Choroid plexus epithelial cell (primary cell): ENCODE data around the gene FALEC.

Source experiments
- DNase-seq: peaks from one replicate; pipeline ENCODE4 v3.0.0-alpha.2; 2010; ENCODE audit warnings: low read depth
- H3K4me3 ChIP-seq: 2 replicates; pipeline ENCODE4 v1.5.1; 2011; ENCODE audit warnings: low read depth, mild to moderate bottlenecking, control low read depth, low read length, moderate library complexity
- CTCF ChIP-seq: conservative IDR thresholded peaks from 2 replicates; pipeline ENCODE4 v1.5.1; 2011; ENCODE audit warnings: low read depth, mild to moderate bottlenecking, control low read depth, inconsistent platforms, low read length, moderate library complexity

The FALEC gene

GRCh38 chr1:150554086-150554452 is 38.5 kb downstream of the FALEC start:
- DNase-seq: no peak
- H3K4me3 ChIP-seq: no peak overlapping the region
- no peak for TF ChIP-seq CTCF

DNA sequence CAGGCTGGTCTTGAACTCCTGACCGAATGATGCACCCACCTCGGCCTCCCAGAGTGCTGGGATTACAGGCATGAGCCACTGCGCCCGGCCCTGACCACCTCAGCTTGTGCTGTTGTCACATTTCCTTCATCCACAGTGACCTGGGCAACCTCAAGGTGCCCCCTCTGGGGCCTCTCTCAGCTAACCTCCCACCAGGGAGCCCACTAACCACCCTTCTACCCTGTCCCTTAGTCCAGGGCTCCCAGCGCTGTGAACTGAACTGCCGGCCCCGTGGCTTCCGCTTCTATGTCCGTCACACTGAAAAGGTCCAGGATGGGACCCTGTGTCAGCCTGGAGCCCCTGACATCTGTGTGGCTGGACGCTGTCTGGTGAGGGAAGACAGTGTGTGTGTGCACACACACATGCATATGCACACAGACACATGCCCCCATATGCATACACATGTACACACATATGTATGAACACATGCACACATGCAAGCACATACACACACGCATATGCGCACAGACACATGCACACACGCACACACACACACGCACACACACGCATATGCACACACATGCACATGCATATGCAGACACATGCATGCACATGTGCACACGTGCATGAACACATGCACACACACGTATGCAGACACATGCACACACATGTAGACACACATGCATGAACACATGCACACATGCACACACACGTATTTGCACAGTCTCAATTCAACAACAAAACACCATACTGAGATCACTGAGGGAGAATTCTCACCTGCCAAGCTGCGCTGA is 39.8 kb downstream of the FALEC start:
- TF ChIP-seq CTCF: no peak
- DNase-seq: no peak
- no peak overlapping the region for H3K4me3 ChIP-seq

GRCh38 chr1:150555971-150556865 is 40.7 kb downstream of the FALEC start:
- TF ChIP-seq CTCF: no peak
- H3K4me3 ChIP-seq: no peak overlapping the region
- no peak for DNase-seq

DNA sequence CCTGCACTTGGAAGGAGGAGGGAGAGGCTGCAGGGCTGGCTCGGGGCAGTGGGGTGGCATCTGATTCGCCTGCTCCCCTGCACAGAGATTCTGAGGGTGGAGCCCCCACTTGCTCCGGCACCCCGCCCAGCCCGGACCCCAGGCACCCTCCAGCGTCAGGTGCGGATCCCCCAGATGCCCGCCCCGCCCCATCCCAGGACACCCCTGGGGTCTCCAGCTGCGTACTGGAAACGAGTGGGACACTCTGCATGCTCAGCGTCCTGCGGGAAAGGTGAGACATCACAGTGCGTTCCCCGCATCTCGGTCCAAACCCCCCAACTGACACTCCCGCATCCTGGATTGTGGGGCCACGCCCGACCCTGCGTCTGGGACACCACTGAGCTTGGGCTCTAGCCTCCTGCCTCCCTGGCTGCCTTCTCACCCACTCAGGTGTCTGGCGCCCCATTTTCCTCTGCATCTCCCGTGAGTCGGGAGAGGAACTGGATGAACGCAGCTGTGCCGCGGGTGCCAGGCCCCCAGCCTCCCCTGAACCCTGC is 41.6 kb downstream of the FALEC start:
- no peak overlapping the region for H3K4me3 ChIP-seq
- TF ChIP-seq CTCF: no peak
- no peak for DNase-seq

DNA sequence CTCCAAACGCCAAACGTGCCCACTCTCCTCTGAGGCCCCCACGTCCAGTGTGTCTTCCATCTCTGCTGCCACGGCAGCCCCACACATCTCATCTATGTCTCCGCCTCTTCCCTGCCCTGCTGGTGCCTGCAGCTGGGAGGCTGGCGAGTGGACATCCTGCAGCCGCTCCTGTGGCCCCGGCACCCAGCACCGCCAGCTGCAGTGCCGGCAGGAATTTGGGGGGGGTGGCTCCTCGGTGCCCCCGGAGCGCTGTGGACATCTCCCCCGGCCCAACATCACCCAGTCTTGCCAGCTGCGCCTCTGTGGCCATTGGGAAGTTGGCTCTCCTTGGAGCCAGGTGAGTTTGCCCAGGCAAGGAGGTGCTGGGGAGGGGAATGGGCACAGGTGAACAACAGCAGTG is 42.3 kb downstream of the FALEC start:
- H3K4me3 ChIP-seq: no peak overlapping the region
- TF ChIP-seq CTCF: no peak
- no peak for DNase-seq

DNA sequence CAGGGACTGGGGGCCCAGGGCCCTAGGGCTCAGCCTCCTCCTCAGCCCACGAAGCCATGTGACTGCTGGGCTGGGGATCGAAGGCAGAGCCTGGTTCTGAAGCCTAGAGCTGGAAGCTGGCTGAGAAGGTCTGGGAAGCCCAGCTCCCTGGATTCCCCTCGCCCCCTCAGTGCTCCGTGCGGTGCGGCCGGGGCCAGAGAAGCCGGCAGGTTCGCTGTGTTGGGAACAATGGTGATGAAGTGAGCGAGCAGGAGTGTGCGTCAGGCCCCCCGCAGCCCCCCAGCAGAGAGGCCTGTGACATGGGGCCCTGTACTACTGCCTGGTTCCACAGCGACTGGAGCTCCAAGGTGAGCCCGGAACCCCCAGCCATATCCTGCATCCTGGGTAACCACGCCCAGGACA is 42.8 kb downstream of the FALEC start:
- no peak overlapping the region for H3K4me3 ChIP-seq
- DNase-seq: no peak

More for the DNA sequence above, 42.8 kb downstream of the FALEC start:
- TF ChIP-seq CTCF: no peak
